BJ (cell line): ENCODE measurements around the gene HCN3. TPM values are rescaled to one million over a fixed set of nuclear protein-coding genes. Genes with fewer than 3 reads are reported as not detected.
"Not testable (repeated sequence)": the region's sequence is repeated elsewhere in the genome, so short reads cannot be mapped to it uniquely, and the experiment has no call there.

Experiments used
- CTCF ChIA-PET: fragments of 350-600 bp; formaldehyde crosslinking; extraction: SDS; loops from one replicate; lab custom pipeline; 2021; ENCODE audit warnings: antibody characterized with exemption, inconsistent platforms; lab: Yijun Ruan, JAX
- POLR2A ChIA-PET: fragments of 300-600 bp; sonication (Branson Sonifier 250); formaldehyde crosslinking; extraction: SDS; loops from one replicate; lab custom pipeline; 2021; ENCODE audit warnings: antibody characterized with exemption; lab: Charles Lee
- DNase-seq: peaks from one replicate; pipeline ENCODE4 v3.0.0-alpha.2; 2011; ENCODE audit warnings: low read depth
- H3K27me3 ChIP-seq: 2 replicates; pipeline ENCODE4 v1.6.0; 2011; ENCODE audit warnings: low read length; ENCODE audit not compliant: control insufficient read depth, insufficient read depth
- H3K36me3 ChIP-seq: 2 replicates; pipeline ENCODE4 v1.5.1; 2011; ENCODE audit warnings: low read length; ENCODE audit not compliant: control insufficient read depth, insufficient read depth
- H3K4me3 ChIP-seq: 2 replicates; pipeline ENCODE4 v1.5.1; 2011; ENCODE audit warnings: low read depth, mild to moderate bottlenecking, control low read depth, low read length
- CTCF ChIP-seq: IDR thresholded peaks from 2 replicates; pipeline ENCODE4 v1.5.1; 2011; ENCODE audit warnings: low read depth, mild to moderate bottlenecking, control low read depth, inconsistent platforms, low read length, moderate library complexity; ENCODE audit not compliant: insufficient read depth
- polyA minus RNA-seq: library from RNA; depleted of rRNA, polyadenylated mRNA; stranded (reverse); fragments of >200 nt; gene quantifications from 2 replicates; pipeline ENCODE4 v1.2.3, GENCODE V29; 2011; rRNA and poly(A)+ RNA removed
- polyA plus RNA-seq: library from polyadenylated mRNA; depleted of rRNA; stranded (reverse); fragments of >200 nt; gene quantifications from 2 replicates; pipeline ENCODE4 v1.2.3, GENCODE V29; 2011; rRNA removed

HCN3 gene
- polyA plus RNA-seq, result 1.8 and 4.0 TPM in 2 replicates
- 2.4 and 3.4 TPM in 2 replicates for polyA minus RNA-seq

- H3K4me3 ChIP-seq, result peak within 1 kb of the TSS; percentile 86
- POLR2A ChIA-PET, result no interaction called here
These were observed at the start of gene HCN3 for GRCh38 chr1:155277070-155277901. Gene HCN3, plus strand, starts transcription at chr1:155277463. Its CDS starts 128 bp downstream, at chr1:155277591.

GRCh38 chr1:155228096-155228427, 49.2 kb upstream of the HCN3 start:
- no peak for TF ChIP-seq CTCF
- ChIA-PET CTCF (interaction anchor here (1.2 to 6.8 kb wide), 5 partner anchors 9 to 55 kb away, joined by 3 to 75 read pairs (median 6); partner anchors contain the start of genes KRTCAP2, MTX1 and THBS3), POLR2A (no interaction called here)
- no peak for DNase-seq
- peak overlapping the region; percentile 37 for H3K4me3 ChIP-seq
- H3K36me3 ChIP-seq, result no peaks in the 10 kb centered on the region
- no peaks in the 10 kb centered on the region for H3K27me3 ChIP-seq

More at GRCh38 chr1:155277070-155277901, at the start of gene HCN3:
- CTCF ChIA-PET, result interaction anchor here (0.7 to 2.6 kb wide), 11 partner anchors 15 to 63 kb away, joined by 3 to 12 read pairs (median 3); no protein-coding TSS in a partner anchor
- DNase-seq, result peak; percentile 60
- no peaks in the 10 kb centered on the region for H3K27me3 ChIP-seq
- no peaks in the 10 kb centered on the region for H3K36me3 ChIP-seq
- TF ChIP-seq CTCF, result peak; percentile 42

- H3K4me3 ChIP-seq, DNase-seq, POLR2A ChIA-PET, H3K27me3 ChIP-seq, H3K36me3 ChIP-seq, CTCF ChIA-PET: not testable (repeated sequence)
These were observed 46.0 kb upstream of the HCN3 start for GRCh38 chr1:155231302-155231701.

DNA sequence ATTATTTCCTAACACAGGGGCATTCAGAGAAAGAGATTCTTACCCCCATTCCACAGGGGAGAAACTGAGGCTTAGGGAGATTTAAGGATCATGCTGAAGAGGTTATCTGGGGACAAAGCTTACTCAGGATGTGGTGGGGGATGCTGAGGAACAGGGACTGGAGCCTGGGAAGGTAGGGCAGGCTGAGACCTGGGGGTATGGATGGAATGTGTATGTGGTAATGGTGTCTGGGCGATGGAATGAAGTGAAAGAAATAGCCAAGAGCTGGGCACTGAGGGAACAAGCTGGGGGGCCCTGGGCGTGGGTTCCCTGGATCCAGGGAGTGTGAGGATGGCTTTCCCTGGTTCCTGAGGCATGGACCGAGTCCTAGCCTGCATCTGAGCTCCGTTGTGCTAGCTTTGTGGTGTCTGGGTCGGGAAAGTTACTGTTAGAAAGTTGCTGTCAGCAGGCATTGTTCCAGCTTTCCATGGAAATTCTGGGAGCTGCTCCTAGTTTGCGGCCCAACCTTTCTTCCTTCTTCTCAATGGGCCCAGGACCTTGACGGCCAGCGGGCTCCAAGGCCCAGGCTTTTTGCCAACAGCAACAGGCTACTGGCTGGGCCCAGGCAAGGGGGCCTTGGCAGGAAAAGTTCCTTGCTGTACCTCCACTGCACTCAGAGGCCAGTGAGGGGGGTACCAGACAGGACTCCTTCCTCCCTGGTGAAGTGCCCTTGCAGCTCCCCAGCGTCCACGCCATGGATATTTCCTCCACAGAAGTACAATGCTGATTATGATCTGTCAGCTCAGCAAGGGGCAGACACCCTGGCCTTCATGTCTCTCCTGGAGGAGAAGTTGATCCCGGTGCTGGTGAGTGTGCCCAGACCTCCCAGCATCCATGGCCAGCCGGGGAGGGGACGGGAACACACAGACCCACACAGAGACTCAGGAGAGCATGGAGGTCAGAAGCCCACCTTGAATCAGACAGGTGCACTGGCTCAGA, 45.0 kb upstream of the HCN3 start:
- H3K27me3 ChIP-seq, H3K4me3 ChIP-seq, POLR2A ChIA-PET, H3K36me3 ChIP-seq, DNase-seq: not testable (repeated sequence)
- CTCF ChIA-PET, result interaction anchor here (1.0 to 1.1 kb wide), 2 partner anchors 25 to 60 kb away, joined by 3 to 6 read pairs; partner anchors contain the start of genes KRTCAP2 and THBS3

DNA sequence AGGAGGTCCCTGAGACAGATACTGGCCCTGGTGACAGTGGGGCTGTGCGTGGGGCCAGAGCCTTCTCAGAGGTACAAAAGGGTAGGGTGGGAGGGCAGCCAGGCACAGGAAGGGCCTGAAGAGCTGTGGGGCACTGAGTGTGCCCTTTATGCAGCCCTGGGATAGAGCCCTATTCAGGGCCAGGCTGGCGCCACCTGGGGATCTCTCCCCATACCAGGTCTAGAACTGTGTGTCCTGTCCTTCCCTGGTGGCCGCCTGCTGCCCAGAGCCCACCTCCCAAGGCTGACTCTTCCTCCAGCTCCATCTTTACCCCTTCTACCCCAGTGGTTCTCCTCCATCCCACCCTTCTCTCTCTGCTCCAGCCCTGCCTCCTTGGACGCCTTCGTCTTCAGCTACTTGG, 43.8 kb upstream of the HCN3 start:
- POLR2A ChIA-PET, DNase-seq, H3K27me3 ChIP-seq, H3K36me3 ChIP-seq, CTCF ChIA-PET, H3K4me3 ChIP-seq: not testable (repeated sequence)

- POLR2A ChIA-PET, result interaction anchor here (0.7 kb wide), 1 partner anchor 28 kb away, joined by 3 read pairs; the partner anchor contains the start of gene THBS3
- CTCF ChIA-PET, result interaction anchor here (2.4 kb wide), 1 partner anchor 15 kb away, joined by 8 read pairs; no protein-coding TSS in a partner anchor
- not testable (repeated sequence) for H3K36me3 ChIP-seq
These were observed 41.9 kb upstream of the HCN3 start for GRCh38 chr1:155235375-155235774.

More at GRCh38 chr1:155235375-155235774, 41.9 kb upstream of the HCN3 start:
- H3K27me3 ChIP-seq, H3K4me3 ChIP-seq, DNase-seq: not testable (repeated sequence)
